H9 (cell line): ENCODE data around the gene ACER1. TPM values are rescaled to one million over a fixed set of nuclear protein-coding genes. Genes with fewer than 3 reads are reported as not detected.

Experiments used
- DNase-seq: peaks from one replicate; pipeline ENCODE4 v3.0.0-alpha.2; 2017
- H2AFZ ChIP-seq: one replicate; pipeline ENCODE4 v1.6.1; 2013; ENCODE audit warnings: mild to moderate bottlenecking, low read length, control low read depth, moderate library complexity
- H2AK5ac ChIP-seq: 2 replicates; pipeline ENCODE4 v1.6.1; 2013; ENCODE audit warnings: low read length, control low read depth, mixed read lengths; ENCODE audit not compliant: insufficient read length
- H2BK120ac ChIP-seq: one replicate; pipeline ENCODE4 v1.6.1; 2013; ENCODE audit warnings: low read depth, mild to moderate bottlenecking, low read length, control low read depth, inconsistent platforms; ENCODE audit not compliant: poor library complexity, severe bottlenecking
- H2BK12ac ChIP-seq: 2 replicates; pipeline ENCODE4 v1.6.1; 2013; ENCODE audit warnings: low read length, control low read depth, mixed read lengths, low read depth; ENCODE audit not compliant: insufficient read length
- H2BK15ac ChIP-seq: 2 replicates; pipeline ENCODE4 v1.6.1; 2013; ENCODE audit warnings: low read depth, low read length, control low read depth
- H2BK20ac ChIP-seq: one replicate; pipeline ENCODE4 v1.6.1; 2013; ENCODE audit warnings: low read depth, mild to moderate bottlenecking, low read length, control low read depth, inconsistent platforms; ENCODE audit not compliant: poor library complexity, severe bottlenecking
- H2BK5ac ChIP-seq: 2 replicates; pipeline ENCODE4 v1.6.1; 2013; ENCODE audit warnings: low read length, control low read depth, mixed read lengths; ENCODE audit not compliant: insufficient read length
- H3K14ac ChIP-seq: 2 replicates; pipeline ENCODE4 v1.6.1; 2013; ENCODE audit warnings: low read length, control low read depth; ENCODE audit not compliant: insufficient read depth
- H3K18ac ChIP-seq: 2 replicates; pipeline ENCODE4 v1.6.1; 2013; ENCODE audit warnings: low read depth, mild to moderate bottlenecking, mixed read lengths, low read length, control low read depth; ENCODE audit not compliant: insufficient read length
- H3K23ac ChIP-seq: 2 replicates; pipeline ENCODE4 v1.6.1; 2013; ENCODE audit warnings: low read length, control low read depth, mixed read lengths, low read depth; ENCODE audit not compliant: insufficient read length
- H3K23me2 ChIP-seq: 2 replicates; pipeline ENCODE4 v1.6.1; 2013; ENCODE audit warnings: low read depth, mild to moderate bottlenecking, mixed read lengths, low read length, control low read depth; ENCODE audit not compliant: insufficient read length, poor library complexity, severe bottlenecking
- H3K27ac ChIP-seq: 2 replicates; pipeline ENCODE4 v1.5.1; 2013; ENCODE audit warnings: low read length, control low read depth, mixed read lengths, low read depth; ENCODE audit not compliant: insufficient read length
- H3K27me3 ChIP-seq: 2 replicates; pipeline ENCODE4 v1.6.1; 2013; ENCODE audit warnings: low read length, control low read depth, inconsistent platforms; ENCODE audit not compliant: insufficient read depth
- H3K4ac ChIP-seq: 2 replicates; pipeline ENCODE4 v1.6.1; 2013; ENCODE audit warnings: low read depth, mild to moderate bottlenecking, control low read depth, inconsistent platforms, low read length, moderate library complexity
- H3K4me1 ChIP-seq: 2 replicates; pipeline ENCODE4 v1.6.1; 2013; ENCODE audit warnings: low read length, control low read depth, inconsistent platforms; ENCODE audit not compliant: insufficient read depth
- H3K4me2 ChIP-seq: 2 replicates; pipeline ENCODE4 v1.6.1; 2013; ENCODE audit warnings: low read length, control low read depth, mixed read lengths; ENCODE audit not compliant: insufficient read length, insufficient read depth
- H3K56ac ChIP-seq: 2 replicates; pipeline ENCODE4 v1.6.1; 2013; ENCODE audit warnings: low read depth, mild to moderate bottlenecking, mixed read lengths, low read length, control low read depth; ENCODE audit not compliant: insufficient read length
- H3K79me1 ChIP-seq: 2 replicates; pipeline ENCODE4 v1.6.1; 2013; ENCODE audit warnings: low read depth, mild to moderate bottlenecking, moderate library complexity, low read length, control low read depth, inconsistent platforms; ENCODE audit not compliant: insufficient read depth, poor library complexity, severe bottlenecking
- H3K79me2 ChIP-seq: 2 replicates; pipeline ENCODE4 v1.6.1; 2013; ENCODE audit warnings: low read length, control low read depth, inconsistent platforms; ENCODE audit not compliant: insufficient read depth
- H3K9ac ChIP-seq: 2 replicates; pipeline ENCODE4 v1.6.1; 2013; ENCODE audit warnings: low read length, control low read depth, mixed read lengths; ENCODE audit not compliant: insufficient read length; ENCODE audit errors: extremely low read depth
- H3K9me3 ChIP-seq: one replicate; pipeline ENCODE4 v1.6.1; 2013; ENCODE audit warnings: low read depth, low read length, inconsistent platforms; ENCODE audit not compliant: control insufficient read depth
- H3T11ph ChIP-seq: one replicate; pipeline ENCODE4 v1.6.1; 2013; ENCODE audit warnings: mild to moderate bottlenecking, low read length, control low read depth, inconsistent platforms
- H4K20me1 ChIP-seq: one replicate; pipeline ENCODE4 v1.6.1; 2013; ENCODE audit not compliant: control insufficient read depth, insufficient read length, insufficient read depth
- H4K5ac ChIP-seq: 2 replicates; pipeline ENCODE4 v1.6.1; 2013; ENCODE audit warnings: low read depth, mild to moderate bottlenecking, mixed read lengths, low read length, control low read depth; ENCODE audit not compliant: insufficient read length
- H4K8ac ChIP-seq: replicated peaks from 2 replicates; pipeline ENCODE4 v1.6.1; 2013; ENCODE audit warnings: low read length, control low read depth, mixed read lengths, low read depth; ENCODE audit not compliant: insufficient read length
- H4K91ac ChIP-seq: 2 replicates; pipeline ENCODE4 v1.6.1; 2013; ENCODE audit warnings: low read depth, mild to moderate bottlenecking, moderate library complexity, mixed read lengths, low read length, control low read depth; ENCODE audit not compliant: insufficient read length
- H3K27ac Mint-ChIP-seq, 3 experiments: 2 replicates in 2 of 3; 3 replicates in 1 of 3; pipeline ENCODE4 v1.8.0; 2020 to 2021; ENCODE audit warnings: mixed read lengths in 3 of 3, mild to moderate bottlenecking in 1 of 3, moderate library complexity in 1 of 3
- H3K27me3 Mint-ChIP-seq: 2 replicates; pipeline ENCODE4 v1.8.0; 2021; ENCODE audit warnings: low read depth, mild to moderate bottlenecking, moderate library complexity, mixed read lengths
- H3K36me3 Mint-ChIP-seq, 3 experiments: 2 replicates in 2 of 3; 3 replicates in 1 of 3; pipeline ENCODE4 v1.8.0; 2020 to 2021; ENCODE audit warnings: low read depth in 3 of 3, mixed read lengths in 3 of 3; ENCODE audit not compliant: insufficient read depth in 1 of 3
- H3K4me1 Mint-ChIP-seq, 2 experiments: 2 replicates each; pipeline ENCODE4 v1.8.0; 2020; ENCODE audit warnings: mixed read lengths in 2 of 2
- H3K4me3 Mint-ChIP-seq, 2 experiments: 2 replicates in 1 of 2; 3 replicates in 1 of 2; pipeline ENCODE4 v1.8.0; 2020 to 2021; ENCODE audit warnings: mild to moderate bottlenecking in 2 of 2, mixed read lengths in 2 of 2, moderate library complexity in 1 of 2
- H3K9me3 Mint-ChIP-seq, 2 experiments: 2 replicates in 1 of 2; 3 replicates in 1 of 2; pipeline ENCODE4 v1.8.0; 2020; ENCODE audit warnings: mild to moderate bottlenecking in 2 of 2, mixed read lengths in 2 of 2, moderate library complexity in 1 of 2
- WGBS: extraction: QIAGEN DNeasy Blood & Tissue Kit; methylation state at CpG from one replicate; pipeline ENCODE4 v1.1.7; 2013; ENCODE audit warnings: missing lambda C conversion rate, low lambda C conversion rate, mixed read lengths; ENCODE audit not compliant: insufficient read length; ENCODE audit errors: extremely low coverage; 5-methylcytosine and 5-hydroxymethylcytosine counted together
- total RNA-seq: library from RNA; stranded (reverse); gene quantifications from 2 replicates; pipeline ENCODE4 v1.2.1, GENCODE V29; 2021
- TF ChIP-seq, protein P1 (sequence below): fragments of 200-600 bp; sonication (generic); conservative IDR thresholded peaks from 3 replicates; pipeline ENCODE4 v1.8.0; 2021; ENCODE audit warnings: antibody characterized with exemption, mild to moderate bottlenecking

The ACER1 gene
- total RNA-seq, 1 experiment from 2014 or later: not detected

DNA sequence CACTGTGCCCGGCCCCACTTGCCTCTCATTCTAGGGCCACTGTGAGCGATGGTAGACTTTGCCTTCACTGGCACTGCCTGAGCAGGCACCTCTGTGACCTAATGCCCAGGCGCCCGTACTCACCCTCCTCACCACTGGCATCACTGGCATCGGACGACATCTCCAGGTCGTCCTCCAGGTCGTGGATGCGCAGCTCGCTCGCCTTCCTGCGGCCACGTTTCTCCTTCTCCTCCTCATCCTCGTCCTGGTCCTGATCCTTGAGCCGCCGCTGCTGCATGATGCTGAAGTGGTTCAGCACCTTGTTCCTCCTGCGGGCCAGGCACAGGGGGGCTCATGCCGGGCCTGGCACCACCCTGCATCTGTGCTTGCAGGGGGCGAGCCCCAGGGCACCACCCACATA is 49.8 kb upstream of the ACER1 start:
- H3K36me3 Mint-ChIP-seq: peaks cover 56 to 85% (median 78%) of the 10 kb centered on the region in 3 experiments

More for the DNA sequence above, 49.8 kb upstream of the ACER1 start:
- H3K4ac ChIP-seq: no peak overlapping the region
- no peak overlapping the region for H3K23ac ChIP-seq
- H4K8ac ChIP-seq: no peak overlapping the region
- no peak overlapping the region for H2BK120ac ChIP-seq
- Mint-ChIP-seq H3K9me3 (peaks cover 4% of the 10 kb centered on the region in 2 experiments; a peak in 4 of 5 replicates), H3K4me3 (no peak overlapping the region), H3K27ac (no peak overlapping the region; a peak in 1 of 7 replicates), H3K4me1 (peaks cover 0 to 5% of the 10 kb centered on the region in 2 experiments; a peak in 2 of 4 replicates), H3K27me3 (no peaks in the 10 kb centered on the region)
- H3K56ac ChIP-seq: no peak overlapping the region
- no peaks in the 10 kb centered on the region for H3K9me3 ChIP-seq
- H2BK5ac ChIP-seq: no peak overlapping the region
- H3K23me2 ChIP-seq: no peaks in the 10 kb centered on the region
- TF ChIP-seq, protein P1, sequence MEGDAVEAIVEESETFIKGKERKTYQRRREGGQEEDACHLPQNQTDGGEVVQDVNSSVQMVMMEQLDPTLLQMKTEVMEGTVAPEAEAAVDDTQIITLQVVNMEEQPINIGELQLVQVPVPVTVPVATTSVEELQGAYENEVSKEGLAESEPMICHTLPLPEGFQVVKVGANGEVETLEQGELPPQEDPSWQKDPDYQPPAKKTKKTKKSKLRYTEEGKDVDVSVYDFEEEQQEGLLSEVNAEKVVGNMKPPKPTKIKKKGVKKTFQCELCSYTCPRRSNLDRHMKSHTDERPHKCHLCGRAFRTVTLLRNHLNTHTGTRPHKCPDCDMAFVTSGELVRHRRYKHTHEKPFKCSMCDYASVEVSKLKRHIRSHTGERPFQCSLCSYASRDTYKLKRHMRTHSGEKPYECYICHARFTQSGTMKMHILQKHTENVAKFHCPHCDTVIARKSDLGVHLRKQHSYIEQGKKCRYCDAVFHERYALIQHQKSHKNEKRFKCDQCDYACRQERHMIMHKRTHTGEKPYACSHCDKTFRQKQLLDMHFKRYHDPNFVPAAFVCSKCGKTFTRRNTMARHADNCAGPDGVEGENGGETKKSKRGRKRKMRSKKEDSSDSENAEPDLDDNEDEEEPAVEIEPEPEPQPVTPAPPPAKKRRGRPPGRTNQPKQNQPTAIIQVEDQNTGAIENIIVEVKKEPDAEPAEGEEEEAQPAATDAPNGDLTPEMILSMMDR: no peak
- WGBS: no CpG with 5 or more reads among the region's 19 CpGs
- DNase-seq: no peak
- H4K91ac ChIP-seq: no peak overlapping the region
- H4K20me1 ChIP-seq: no peaks in the 10 kb centered on the region
- H3K79me1 ChIP-seq: no peaks in the 10 kb centered on the region
- H3K9ac ChIP-seq: no peak overlapping the region
- no peak overlapping the region for H2BK15ac ChIP-seq
- no peak overlapping the region for H2AFZ ChIP-seq
- H3K79me2 ChIP-seq: no peaks in the 10 kb centered on the region
- H3K27ac ChIP-seq: no peak overlapping the region
- no peak overlapping the region for H3K14ac ChIP-seq
- no peak overlapping the region for H2BK20ac ChIP-seq
- H3T11ph ChIP-seq: no peak overlapping the region
- no peaks in the 10 kb centered on the region for H3K27me3 ChIP-seq
- no peak overlapping the region for H2AK5ac ChIP-seq
- no peaks in the 10 kb centered on the region for H3K4me1 ChIP-seq
- no peak overlapping the region for H3K18ac ChIP-seq
- H3K4me2 ChIP-seq: no peak overlapping the region
- H4K5ac ChIP-seq: no peak overlapping the region
- H2BK12ac ChIP-seq: no peak overlapping the region
